GM06990 (cell line): ENCODE data around the gene STX1B.

Experiments used
- DNase-seq: peaks from one replicate; pipeline ENCODE4 v3.0.0-alpha.2; 2011; ENCODE audit not compliant: insufficient read length; ENCODE audit errors: extremely low read depth
- H3K27me3 ChIP-seq: replicated peaks from 2 replicates; pipeline ENCODE4 v1.6.0; 2011; ENCODE audit warnings: low read length; ENCODE audit not compliant: control insufficient read depth, insufficient read depth
- H3K36me3 ChIP-seq: 2 replicates; pipeline ENCODE4 v1.5.1; 2011; ENCODE audit warnings: low read length; ENCODE audit not compliant: control insufficient read depth, insufficient read depth
- H3K4me3 ChIP-seq: replicated peaks from 2 replicates; pipeline ENCODE4 v1.5.1; 2011; ENCODE audit warnings: low read depth, mild to moderate bottlenecking, control low read depth, low read length
- CTCF ChIP-seq: IDR thresholded peaks from 2 replicates; pipeline ENCODE4 v1.5.1; 2011; ENCODE audit warnings: low read length, control low read depth, mild to moderate bottlenecking, inconsistent platforms; ENCODE audit not compliant: insufficient read depth, poor library complexity, severe bottlenecking

STX1B gene

GRCh38 chr16:30954993-30955392 lies 55.4 kb downstream of the STX1B start:
- no peak for DNase-seq
- Histone ChIP-seq H3K36me3 (peaks cover 5% of the 10 kb centered on the region), H3K27me3 (no peaks in the 10 kb centered on the region), H3K4me3 (no peak overlapping the region)
- no peak for TF ChIP-seq CTCF

- peak; percentile 77 for TF ChIP-seq CTCF
- Histone ChIP-seq H3K4me3 (no peak overlapping the region), H3K36me3 (no peaks in the 10 kb centered on the region; the same call in 1 of the 2 replicates), H3K27me3 (no peaks in the 10 kb centered on the region)
- DNase-seq: peak; percentile 59
These were observed 56.8 kb downstream of the STX1B start for GRCh38 chr16:30953511-30954124.

GRCh38 chr16:30953111-30953510 lies 57.3 kb downstream of the STX1B start:
- Histone ChIP-seq H3K27me3 (no peaks in the 10 kb centered on the region), H3K36me3 (no peaks in the 10 kb centered on the region; the same call in 1 of the 2 replicates), H3K4me3 (no peak overlapping the region)
- DNase-seq: no peak
- TF ChIP-seq CTCF: no peak

GRCh38 chr16:30951750-30952149 lies 58.7 kb downstream of the STX1B start:
- no peak for TF ChIP-seq CTCF
- DNase-seq: no peak
- H3K36me3 ChIP-seq: peaks cover 2% of the 10 kb centered on the region
- H3K4me3 ChIP-seq: no peak overlapping the region
- H3K27me3 ChIP-seq: no peaks in the 10 kb centered on the region

DNA sequence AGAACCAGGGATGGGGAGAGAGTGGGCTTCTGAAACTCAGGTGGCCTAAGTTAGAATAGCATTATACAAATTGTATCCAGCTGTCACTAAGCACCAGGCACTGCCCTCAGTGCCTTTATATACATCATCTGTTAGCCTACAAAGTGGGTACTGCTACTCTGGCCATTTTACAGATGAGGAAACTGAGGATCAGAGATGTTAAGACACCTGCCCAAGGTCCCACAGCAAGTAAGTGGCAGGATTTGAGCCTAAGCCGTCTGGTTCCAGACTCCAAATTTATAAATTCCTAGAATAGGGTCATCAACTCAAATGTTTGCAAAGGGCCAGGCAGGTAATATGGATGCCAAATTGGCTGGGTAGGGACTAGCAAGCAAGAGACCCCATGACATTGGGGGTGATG lies 59.2 kb downstream of the STX1B start:
- Histone ChIP-seq H3K36me3 (peaks cover 2% of the 10 kb centered on the region), H3K4me3 (no peak overlapping the region), H3K27me3 (no peaks in the 10 kb centered on the region)
- no peak for TF ChIP-seq CTCF
- no peak for DNase-seq
